Uterus (tissue), 4 donors: Measurements from ENCODE around the gene DCP1A. TPM values are rescaled to one million over a fixed set of nuclear protein-coding genes. Genes with fewer than 3 reads are reported as not detected.
"Not testable (repeated sequence)": the region's sequence is repeated elsewhere in the genome, so short reads cannot be mapped to it uniquely, and the experiment has no call there.

Source experiments
- DNase-seq, 2 donors: peaks; one replicate each; pipeline ENCODE4 v3.0.0-alpha.2; 2019 to 2020
- H3K27ac ChIP-seq, 2 donors: fragments of 200-600 bp; sonication (generic); 1 replicate in 1 of 2; 2 replicates in 1 of 2; pipeline ENCODE4 v1.5.1; 2016 to 2018
- H3K27me3 ChIP-seq, 2 donors: fragments of 200-600 bp; sonication (generic); one replicate each; pipeline ENCODE4 v1.5.1; 2018 to 2019; ENCODE audit warnings: control low read depth in 1 of 2
- H3K36me3 ChIP-seq, 2 donors: fragments of 200-600 bp; sonication (generic); one replicate each; pipeline ENCODE4 v1.5.1; 2019; ENCODE audit warnings: control low read depth in 1 of 2
- H3K4me1 ChIP-seq, 2 donors: fragments of 200-600 bp; sonication (generic); one replicate each; pipeline ENCODE4 v1.5.1; 2018 to 2019; ENCODE audit warnings: control low read depth in 1 of 2
- H3K4me3 ChIP-seq, 2 donors: fragments of 200-600 bp; sonication (generic); 1 replicate in 1 of 2; 2 replicates in 1 of 2; pipeline ENCODE4 v1.5.1; 2018 to 2019; ENCODE audit warnings: mild to moderate bottlenecking in 1 of 2
- H3K9me3 ChIP-seq, 2 donors: fragments of 200-600 bp; sonication (generic); one replicate each; pipeline ENCODE4 v1.5.1; 2019; ENCODE audit warnings: control low read depth in 1 of 2
- CTCF ChIP-seq, 4 experiments: fragments of 200-600 bp in 2 of 4; fragments of 450-650 bp in 2 of 4; sonication (generic) in 2 of 4; IDR thresholded peaks; one replicate each; pipeline ENCODE4 v1.5.1; 2016 to 2019; ENCODE audit warnings: antibody characterized with exemption in 4 of 4, mild to moderate bottlenecking in 2 of 4, moderate library complexity in 1 of 4
- POLR2A ChIP-seq, 2 donors: fragments of 450-650 bp; IDR thresholded peaks; one replicate each; pipeline ENCODE4 v1.6.1; 2016; ENCODE audit warnings: antibody characterized with exemption in 2 of 2, mild to moderate bottlenecking in 1 of 2, moderate library complexity in 1 of 2
- intact Hi-C: fragments of 100-400 bp; cut with DNase I; formaldehyde crosslinking; loops from one replicate; pipeline ENCODE4 v1.15.1; 2023; ENCODE audit warnings: low total_unique reads
- total RNA-seq, 4 donors: library from RNA; depleted of rRNA in 3 of 4; stranded (reverse); fragments of >200 nt in 3 of 4; gene quantifications; one replicate each; pipeline versions ENCODE4 v1.1.0 to v1.2.4, GENCODE V29; 2014 to 2023
- donor health status: DM: yes; HTN: yes; CAD: no.

The DCP1A gene
- total RNA-seq, 4 donors from 2014 or later, result 27.2 to 39.4 (median 34.5) TPM

GRCh38 chr3:53329897-53330296 is 17.4 kb downstream of the DCP1A start:
- no peak for DNase-seq
- H3K9me3 ChIP-seq, result no peaks in the 10 kb centered on the region

GRCh38 chr3:53328746-53329145 is 18.6 kb downstream of the DCP1A start:
- no peaks in the 10 kb centered on the region for H3K36me3 ChIP-seq
- no peak overlapping the region for H3K4me3 ChIP-seq
- H3K27ac ChIP-seq, result no peak overlapping the region
- no peaks in the 10 kb centered on the region for H3K4me1 ChIP-seq
- DNase-seq, result no peak
- H3K9me3 ChIP-seq, result no peaks in the 10 kb centered on the region
- TF ChIP-seq CTCF (IDR thresholded peaks at IDR 0.05) (no peak), POLR2A (IDR thresholded peaks at IDR 0.05) (no peak)
- no peaks in the 10 kb centered on the region for H3K27me3 ChIP-seq
- intact Hi-C loops, result no loop called here

More at GRCh38 chr3:53329897-53330296, 17.4 kb downstream of the DCP1A start:
- TF ChIP-seq CTCF (IDR thresholded peaks at IDR 0.05) (no peak), POLR2A (IDR thresholded peaks at IDR 0.05) (no peak)
- no peaks in the 10 kb centered on the region for H3K4me1 ChIP-seq
- H3K27me3 ChIP-seq, result no peaks in the 10 kb centered on the region
- H3K36me3 ChIP-seq, result no peaks in the 10 kb centered on the region
- H3K4me3 ChIP-seq, result no peak overlapping the region
- H3K27ac ChIP-seq, result no peak overlapping the region
- intact Hi-C loops, result no loop called here

GRCh38 chr3:53327986-53328385 is 19.4 kb downstream of the DCP1A start:
- H3K36me3 ChIP-seq, H3K27ac ChIP-seq, H3K9me3 ChIP-seq, H3K27me3 ChIP-seq, H3K4me3 ChIP-seq, H3K4me1 ChIP-seq, intact Hi-C loops, DNase-seq: not testable (repeated sequence)

GRCh38 chr3:53324105-53324504 is 23.2 kb downstream of the DCP1A start:
- no peaks in the 10 kb centered on the region for H3K4me1 ChIP-seq
- TF ChIP-seq CTCF (IDR thresholded peaks at IDR 0.05), result no peak
- no peak for TF ChIP-seq POLR2A (IDR thresholded peaks at IDR 0.05)
- no peak overlapping the region for H3K27ac ChIP-seq
- no peaks in the 10 kb centered on the region for H3K27me3 ChIP-seq
- no peaks in the 10 kb centered on the region for H3K9me3 ChIP-seq
- H3K4me3 ChIP-seq, result no peak overlapping the region
- no peak for DNase-seq
- no peaks in the 10 kb centered on the region for H3K36me3 ChIP-seq
- intact Hi-C loops, result no loop called here

GRCh38 chr3:53320697-53321096 is 26.6 kb downstream of the DCP1A start:
- TF ChIP-seq CTCF (IDR thresholded peaks at IDR 0.05), result no peak
- TF ChIP-seq POLR2A (IDR thresholded peaks at IDR 0.05), result no peak
- Histone ChIP-seq H3K27ac (no peak overlapping the region), H3K4me1 (no peaks in the 10 kb centered on the region), H3K36me3 (no peaks in the 10 kb centered on the region), H3K9me3 (no peaks in the 10 kb centered on the region), H3K27me3 (no peaks in the 10 kb centered on the region), H3K4me3 (no peak overlapping the region)
- intact Hi-C loops, result no loop called here
- no peak for DNase-seq

GRCh38 chr3:53318522-53318921 is 28.8 kb downstream of the DCP1A start:
- no peak for DNase-seq
- H3K4me3 ChIP-seq, result no peak overlapping the region
- H3K36me3 ChIP-seq, result no peaks in the 10 kb centered on the region
- TF ChIP-seq POLR2A (IDR thresholded peaks at IDR 0.05) (no peak), CTCF (IDR thresholded peaks at IDR 0.05) (no peak)
- no peaks in the 10 kb centered on the region for H3K9me3 ChIP-seq
- no peaks in the 10 kb centered on the region for H3K4me1 ChIP-seq
- no peaks in the 10 kb centered on the region for H3K27me3 ChIP-seq
- H3K27ac ChIP-seq, result peak overlapping the region in 1 of 2 donors; percentile 16
- intact Hi-C loops, result no loop called here
